Transverse colon (tissue), 4 donors: ENCODE results near the gene PXN. TPM values are rescaled to one million over a fixed set of nuclear protein-coding genes. Genes with fewer than 3 reads are reported as not detected.

Experiments used
- DNase-seq: peaks from one replicate; pipeline ENCODE4 v3.0.0-alpha.2; 2019
- H3K27ac ChIP-seq, 4 donors: fragments of 200-600 bp; sonication (generic); 2 replicates each; pipeline ENCODE4 v1.5.1; 2016 to 2018; ENCODE audit warnings: inconsistent platforms in 4 of 4
- H3K27me3 ChIP-seq: fragments of 200-600 bp; sonication (generic); 2 replicates; pipeline ENCODE4 v1.5.1; 2017; ENCODE audit warnings: inconsistent platforms
- H3K36me3 ChIP-seq, 4 donors: fragments of 200-600 bp; sonication (generic); 2 replicates each; pipeline ENCODE4 v1.5.1; 2017 to 2019; ENCODE audit warnings: inconsistent platforms in 4 of 4
- H3K4me1 ChIP-seq, 4 donors: fragments of 200-600 bp; sonication (generic); 2 replicates each; pipeline ENCODE4 v1.5.1; 2017 to 2020; ENCODE audit warnings: inconsistent platforms in 4 of 4
- H3K4me3 ChIP-seq, 4 donors: fragments of 200-600 bp; sonication (generic); 1 replicate in 1 of 4; 2 replicates in 3 of 4; pipeline versions ENCODE4 v1.5.1 to v1.6.1; 2017 to 2019; ENCODE audit warnings: inconsistent platforms in 4 of 4
- H3K9me3 ChIP-seq, 2 donors: fragments of 200-600 bp; sonication (generic); 2 replicates each; pipeline ENCODE4 v1.5.1; 2017 to 2019; ENCODE audit warnings: inconsistent platforms in 2 of 2
- CTCF ChIP-seq, 5 experiments: fragments of 200-600 bp in 3 of 5; fragments of 450-650 bp in 2 of 5; sonication (generic) in 3 of 5; IDR thresholded peaks; 1 replicate in 2 of 5; 2 replicates in 3 of 5; pipeline ENCODE4 v1.5.1; 2016 to 2017; ENCODE audit warnings: antibody characterized with exemption in 5 of 5, inconsistent platforms in 3 of 5, mild to moderate bottlenecking in 2 of 5, moderate library complexity in 1 of 5
- EP300 ChIP-seq: sonication (generic); formaldehyde crosslinking; IDR thresholded peaks from one replicate; pipeline ENCODE4 v1.6.1; 2017; ENCODE audit warnings: antibody characterized with exemption, low read depth
- POLR2A ChIP-seq: fragments of 450-650 bp; IDR thresholded peaks from one replicate; pipeline ENCODE4 v1.6.1; 2016; ENCODE audit warnings: antibody characterized with exemption, mild to moderate bottlenecking, moderate library complexity
- POLR2AphosphoS5 ChIP-seq, 3 donors: sonication (generic); formaldehyde crosslinking; IDR thresholded peaks; one replicate each; pipeline ENCODE4 v1.6.1; 2016; ENCODE audit warnings: antibody characterized with exemption in 3 of 3
- WGBS, 2 donors: methylation state at CpG; one replicate each; pipeline ENCODE4 v1.1.5; 2018; ENCODE audit warnings: low coverage in 1 of 2; 5-methylcytosine and 5-hydroxymethylcytosine counted together
- in situ Hi-C, 4 donors: fragments of 200-750 bp; cut with MboI; loops; one replicate each; pipeline versions ENCODE4 v1.15.0 to v1.15.1; 2017; ENCODE audit warnings: low sequenced_read_pairs in 3 of 4, low pct_ligation_motif_present in 1 of 4, low pct_unique_long_range_greater_than_20kb in 1 of 4
- intact Hi-C: fragments of 100-400 bp; cut with DNase I; formaldehyde crosslinking; loops from one replicate; pipeline ENCODE4 v1.15.1; 2023; ENCODE audit warnings: low total_unique reads
- total RNA-seq, 4 donors: library from RNA; depleted of rRNA; stranded (reverse); fragments of >200 nt; gene quantifications; one replicate each; pipeline ENCODE4 v1.1.0, GENCODE V29; 2016

PXN gene
- total RNA-seq, 4 donors from 2014 or later, result 101 to 328 (median 198) TPM

DNA sequence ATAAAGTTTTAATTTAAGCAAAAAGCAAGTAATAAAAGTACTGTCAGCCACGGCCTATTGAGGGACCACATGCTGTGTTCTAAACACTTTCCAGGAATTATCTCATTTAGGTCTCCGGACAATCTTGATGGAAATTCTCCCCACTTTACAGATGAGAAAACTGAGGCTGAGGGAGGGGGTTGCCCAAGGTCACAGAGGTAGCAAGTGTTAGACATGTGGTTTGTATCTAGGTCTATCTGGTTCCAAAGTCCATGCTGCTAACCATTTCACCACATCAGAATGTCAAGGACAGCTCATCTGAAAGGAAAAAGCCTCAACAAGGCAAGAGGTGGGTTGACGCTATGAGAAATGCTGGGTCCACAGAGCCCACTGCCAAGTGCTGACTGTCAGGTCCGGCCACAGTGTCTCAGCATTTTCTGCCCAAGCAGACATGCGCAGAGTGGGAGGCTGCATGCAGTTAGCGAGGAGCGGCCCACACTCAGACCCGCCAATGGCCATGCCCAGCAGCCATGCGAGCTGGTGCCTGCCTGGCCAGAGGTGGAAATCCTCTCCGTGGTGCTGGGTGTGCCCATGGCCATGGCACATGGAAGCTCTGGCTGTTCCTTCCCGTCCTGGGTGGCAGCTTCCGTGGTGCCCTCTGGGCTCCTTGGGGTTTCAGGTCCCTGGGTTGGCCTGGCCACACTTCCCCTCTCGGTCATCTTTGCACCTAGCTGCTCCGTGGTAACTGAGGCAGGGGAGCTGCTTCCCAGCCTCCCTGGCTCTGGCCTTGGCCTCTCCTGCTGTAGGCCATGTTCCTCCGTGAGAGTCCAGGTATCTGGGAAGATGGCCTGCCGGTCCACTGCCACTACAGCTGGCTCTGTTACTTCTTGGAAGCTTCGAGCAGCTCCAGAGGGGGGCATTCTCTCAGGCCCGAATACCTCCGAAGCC, 46.6 kb downstream of the PXN start:
- Histone ChIP-seq H3K27ac (no peak overlapping the region), H3K4me1 (peaks cover 0 to 6% (median 3%) of the 10 kb centered on the region in 4 donors), H3K9me3 (no peaks in the 10 kb centered on the region), H3K36me3 (peaks cover 0 to 56% (median 31%) of the 10 kb centered on the region in 4 donors), H3K27me3 (no peaks in the 10 kb centered on the region), H3K4me3 (no peak overlapping the region)
- intact Hi-C loops, result no loop called here
- DNase-seq, result no peak
- WGBS, 2 donors, result 83 to 86% methylated on average over 1 to 18 of the region's 19 CpGs
- no peak for TF ChIP-seq POLR2AphosphoS5 (IDR thresholded peaks at IDR 0.05)
- TF ChIP-seq EP300, result no peak
- TF ChIP-seq CTCF (IDR thresholded peaks at IDR 0.05), result no peak
- TF ChIP-seq POLR2A, result no peak
- in situ Hi-C loops, result no loop called here

- peaks cover 0 to 64% (median 33%) of the 10 kb centered on the region in 4 donors for H3K36me3 ChIP-seq
Observed at GRCh38 chr12:120216742-120217605, 48.6 kb downstream of the PXN start.

DNA sequence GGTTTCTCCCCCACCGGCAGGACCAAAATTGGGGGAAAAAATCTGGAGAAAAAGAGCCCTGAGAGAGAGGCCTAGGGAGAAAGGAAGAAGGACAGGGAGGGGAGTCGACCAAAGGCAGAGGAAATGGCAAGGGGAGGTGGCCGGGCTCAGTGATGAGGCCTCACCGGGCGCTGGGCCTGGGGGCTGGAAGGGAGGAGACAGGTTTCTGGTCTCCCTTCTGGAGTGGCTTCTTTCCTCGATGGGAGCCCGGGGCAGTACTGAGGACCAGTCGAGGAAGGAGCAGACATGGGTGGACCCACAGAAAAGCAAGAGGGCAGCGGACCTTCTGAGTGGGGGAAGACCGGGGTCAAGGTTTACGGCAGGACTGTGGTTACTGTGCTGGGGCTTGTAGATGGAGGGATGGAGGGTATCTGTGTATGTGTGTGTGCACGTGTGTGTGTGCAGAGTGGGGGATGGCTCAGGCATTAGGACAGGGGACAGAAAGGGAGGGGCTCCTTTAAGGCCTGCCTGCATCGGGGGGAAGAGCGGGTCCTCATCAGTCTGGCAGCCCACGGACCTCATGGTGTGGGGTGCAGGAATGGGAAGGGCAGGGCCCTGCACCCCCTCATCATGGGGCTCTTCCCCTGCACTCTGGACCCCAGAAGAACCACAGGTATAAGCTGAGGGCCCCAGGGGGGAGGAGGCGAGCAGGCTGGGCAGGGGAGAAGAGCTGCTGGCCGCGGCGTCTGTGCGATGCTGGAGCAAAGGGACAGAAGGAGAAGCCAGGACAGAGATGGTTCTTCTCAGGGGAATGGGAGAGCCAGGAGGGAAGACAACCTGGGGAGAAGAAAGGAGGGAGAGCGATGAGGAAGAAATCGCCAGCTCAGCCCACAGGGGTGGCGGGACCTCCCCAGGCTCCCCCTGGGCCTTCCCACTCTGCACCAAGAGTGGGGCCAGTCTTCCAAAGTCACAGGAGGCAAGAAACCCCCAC, 49.5 kb downstream of the PXN start:
- in situ Hi-C loops, result no loop called here
- TF ChIP-seq CTCF (IDR thresholded peaks at IDR 0.05) (no peak), POLR2AphosphoS5 (IDR thresholded peaks at IDR 0.05) (no peak), EP300 (no peak), POLR2A (no peak)
- no peaks in the 10 kb centered on the region for H3K9me3 ChIP-seq
- no peak overlapping the region for H3K27ac ChIP-seq
- intact Hi-C loops, result no loop called here
- H3K27me3 ChIP-seq, result no peaks in the 10 kb centered on the region
- whole genome bisulfite sequencing, 2 donors, result 83 to 84% methylated on average over 5 to 23 of the region's 23 CpGs
- no peak overlapping the region for H3K4me3 ChIP-seq
- H3K36me3 ChIP-seq, result peaks cover 0 to 56% (median 26%) of the 10 kb centered on the region in 4 donors
- peaks cover 0 to 13% (median 8%) of the 10 kb centered on the region in 4 donors for H3K4me1 ChIP-seq
- no peak for DNase-seq

More at GRCh38 chr12:120216742-120217605, 48.6 kb downstream of the PXN start:
- Histone ChIP-seq H3K9me3 (no peaks in the 10 kb centered on the region), H3K4me1 (peaks cover 0 to 4% (median 1%) of the 10 kb centered on the region in 4 donors), H3K4me3 (no peak overlapping the region), H3K27ac (no peak overlapping the region), H3K27me3 (no peaks in the 10 kb centered on the region)
- intact Hi-C loops, result no loop called here
- no peak for DNase-seq
- TF ChIP-seq POLR2A (no peak), EP300 (no peak), POLR2AphosphoS5 (IDR thresholded peaks at IDR 0.05) (no peak), CTCF (IDR thresholded peaks at IDR 0.05) (no peak)
- in situ Hi-C loops, result no loop called here
- 87 to 93% methylated on average over 5 to 32 of the region's 32 CpGs for WGBS, 2 donors
